GM13977 (cell line): ENCODE results near the gene SLC25A42.

Experiments used
- DNase-seq: peaks from one replicate; pipeline ENCODE4 v3.0.0; 2012; ENCODE audit warnings: low spot score
- CTCF ChIP-seq: IDR thresholded peaks from 2 replicates; pipeline ENCODE4 v1.5.1; 2012; ENCODE audit warnings: mild to moderate bottlenecking, control low read depth; ENCODE audit not compliant: insufficient read depth; ENCODE audit errors: extremely low read depth, missing control alignments
- in situ Hi-C: fragments of 300-500 bp; cut with MboI; formaldehyde crosslinking; loops from one replicate; pipeline ENCODE4 v1.12.0; 2022; ENCODE audit warnings: low sequenced_read_pairs, low pct_unique_long_range_greater_than_20kb, mixed read lengths, inconsistent platforms; ENCODE audit not compliant: unreplicated experiment

Gene SLC25A42

GRCh38 chr19:19120308-19121231 is 56.8 kb downstream of the SLC25A42 start:
- in situ Hi-C loops = no loop called here
- no peak for TF ChIP-seq CTCF
- DNase-seq = no peak

- in situ Hi-C loops = no loop called here
- TF ChIP-seq CTCF = no peak
Observed at GRCh38 chr19:19121371-19121770, 57.6 kb downstream of the SLC25A42 start.

GRCh38 chr19:19122902-19123301 is 59.1 kb downstream of the SLC25A42 start:
- in situ Hi-C loops = no loop called here
- no peak for TF ChIP-seq CTCF
- no peak for DNase-seq

More at GRCh38 chr19:19121371-19121770, 57.6 kb downstream of the SLC25A42 start:
- no peak for DNase-seq

- in situ Hi-C loops = no loop called here
- no peak for TF ChIP-seq CTCF
Observed at GRCh38 chr19:19123386-19123785, 59.6 kb downstream of the SLC25A42 start.

GRCh38 chr19:19126102-19126501 is 62.3 kb downstream of the SLC25A42 start:
- in situ Hi-C loops = no loop called here
- TF ChIP-seq CTCF = no peak
- no peak for DNase-seq

More at GRCh38 chr19:19123386-19123785, 59.6 kb downstream of the SLC25A42 start:
- no peak for DNase-seq

GRCh38 chr19:19131989-19132388 is 68.2 kb downstream of the SLC25A42 start:
- no peak for TF ChIP-seq CTCF
- no peak for DNase-seq
- in situ Hi-C loops = loop anchor here (10.0 kb wide), 1 partner anchor 77 kb away; no protein-coding TSS in a partner anchor
